NCI-H2081 (cell line): ENCODE results near the gene STK32C.
"Not testable (repeated sequence)": the region's sequence is repeated elsewhere in the genome, so short reads cannot be mapped to it uniquely, and the experiment has no call there.

ENCODE experiments used
- DNase-seq, 2 experiments: peaks; one replicate each; lab custom pipeline; 2025; lab: John Stamatoyannopoulos, UW

STK32C gene

DNA sequence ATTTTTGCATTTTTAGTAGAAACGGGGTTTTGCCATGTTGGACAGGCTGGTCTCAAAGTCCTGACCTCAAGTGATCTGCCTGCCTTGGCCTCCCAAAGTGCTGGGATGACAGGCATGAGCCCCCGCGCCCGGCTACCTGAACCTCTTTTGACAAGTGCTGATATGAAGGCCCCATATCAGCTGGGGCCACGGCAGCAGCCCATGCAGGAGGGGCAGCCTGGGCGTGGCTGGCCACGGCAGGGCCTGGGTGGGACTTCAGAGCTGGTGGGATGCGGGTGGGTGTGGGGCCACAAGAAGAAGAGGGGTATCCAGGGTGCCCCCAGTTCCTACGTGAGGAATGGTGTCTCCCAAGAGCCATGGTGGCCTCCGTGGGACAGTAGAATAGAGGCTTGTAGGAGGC, 31.1 kb upstream of the STK32C start:
- no peak for DNase-seq

DNA sequence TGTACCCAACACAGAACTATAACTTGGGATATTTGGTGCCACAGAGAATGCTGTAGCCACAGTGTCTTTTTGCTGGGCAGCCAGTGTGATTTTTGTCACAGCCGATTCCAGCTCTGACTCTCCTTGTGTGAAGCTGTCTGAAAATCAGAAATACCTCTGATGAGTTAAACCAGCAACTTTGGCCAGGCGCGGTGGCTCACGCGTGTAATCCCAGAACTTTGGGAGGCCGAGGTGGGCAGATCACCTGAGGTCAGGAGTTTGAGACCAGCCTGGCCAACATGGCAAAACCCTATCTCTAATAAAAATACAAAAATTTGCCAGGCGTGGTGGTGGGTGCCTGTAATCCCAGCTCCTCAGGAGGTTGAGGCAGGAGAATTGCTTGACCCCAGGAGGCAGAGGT, 30.1 kb upstream of the STK32C start:
- not testable (repeated sequence) for DNase-seq

DNA sequence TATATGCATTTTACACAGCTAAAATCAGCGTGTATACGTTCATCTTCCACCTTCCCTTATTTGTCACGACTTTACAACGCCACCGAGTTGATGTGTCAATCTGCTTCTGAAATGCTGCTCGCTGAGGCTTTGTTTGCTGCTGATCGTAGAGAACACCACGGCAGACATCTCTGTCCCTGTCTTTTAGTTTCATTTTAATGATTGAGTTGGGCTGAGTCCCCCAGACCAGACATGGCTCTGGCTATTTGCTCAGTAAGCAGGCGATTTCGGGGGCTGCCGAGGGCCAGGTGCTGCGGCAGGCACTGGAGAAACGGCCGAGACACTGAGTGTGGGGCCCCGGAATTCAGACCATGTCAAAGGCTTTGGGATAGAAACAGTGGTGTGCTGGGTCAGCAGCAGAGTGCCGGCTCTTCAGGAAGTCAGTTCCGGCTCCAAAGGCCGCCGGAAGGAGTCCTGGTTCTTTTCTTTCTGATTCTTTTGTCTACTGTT, 29.2 kb upstream of the STK32C start:
- no peak for DNase-seq

DNA sequence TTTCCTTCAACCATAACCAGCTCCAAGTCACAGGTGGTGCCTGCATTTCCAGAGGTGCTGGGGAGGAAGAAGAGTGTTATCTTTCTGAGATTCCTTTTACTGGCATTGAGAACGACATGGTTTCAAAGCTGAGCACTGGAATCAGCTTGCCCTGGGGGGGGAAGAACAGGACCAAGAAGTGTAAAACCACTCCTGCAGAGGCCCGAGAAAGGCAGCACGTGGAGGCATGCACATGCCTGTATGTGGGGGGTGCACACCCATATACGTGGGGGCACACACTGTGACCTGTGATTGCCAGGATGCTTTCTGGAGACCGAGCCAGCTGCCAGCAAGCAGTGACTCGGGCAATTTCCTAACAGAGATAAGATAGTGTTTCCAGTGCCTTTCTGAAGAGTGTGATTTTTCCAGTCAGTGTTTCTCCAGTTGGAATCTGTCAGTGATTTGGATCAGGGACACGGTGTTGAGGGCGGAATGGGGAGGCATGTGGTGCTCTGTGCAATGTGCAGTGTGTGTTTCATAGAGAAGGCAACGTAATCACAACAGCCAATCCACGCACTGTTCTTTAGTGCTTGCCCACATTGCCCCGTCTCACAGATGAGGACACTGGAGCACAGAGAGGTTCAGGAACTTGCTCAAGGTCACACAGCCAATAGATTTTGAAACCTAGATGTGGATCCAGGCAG, 28.5 kb upstream of the STK32C start:
- no peak for DNase-seq

DNA sequence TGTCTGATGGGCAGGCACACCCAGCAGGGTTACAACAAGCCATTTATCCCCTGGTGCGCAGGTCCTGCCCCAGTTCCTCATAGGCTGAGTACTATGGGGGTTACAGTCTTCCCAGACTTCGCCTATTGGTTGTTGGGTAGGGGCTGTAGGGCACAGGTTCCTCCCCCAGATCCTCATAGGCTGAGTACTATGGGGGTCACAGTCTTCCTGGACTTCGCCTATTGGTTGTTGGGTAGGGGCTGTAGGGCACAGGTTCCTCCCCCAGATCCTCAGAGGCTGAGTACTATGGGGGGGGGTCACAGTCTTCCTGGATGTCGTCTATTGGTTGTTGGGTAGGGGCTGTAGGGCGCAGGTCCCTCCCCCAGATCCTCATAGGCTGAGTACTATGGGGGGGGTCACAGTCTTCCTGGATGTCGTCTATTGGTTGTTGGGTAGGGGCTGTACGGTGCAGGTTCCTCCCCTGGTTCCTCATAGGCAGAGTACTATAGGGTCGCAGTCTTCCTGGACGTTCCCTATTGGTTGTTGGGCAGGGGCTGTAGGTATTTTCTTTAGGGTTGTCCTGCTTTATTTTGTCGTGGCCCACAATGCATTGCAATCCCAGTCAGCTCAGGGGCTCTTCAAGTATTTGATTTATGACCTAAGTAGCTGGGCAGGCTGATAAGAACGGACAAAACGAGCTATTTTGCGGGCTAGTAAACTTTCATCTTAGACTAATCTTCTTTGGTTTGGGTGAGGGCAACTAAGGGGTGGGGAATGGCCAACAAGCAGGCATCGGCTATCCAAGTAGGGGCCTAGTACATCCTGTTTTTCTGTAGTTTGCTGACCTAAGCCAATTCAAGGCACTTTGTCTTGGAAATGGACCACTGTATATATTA, 27.7 kb upstream of the STK32C start:
- DNase-seq: no peak

DNA sequence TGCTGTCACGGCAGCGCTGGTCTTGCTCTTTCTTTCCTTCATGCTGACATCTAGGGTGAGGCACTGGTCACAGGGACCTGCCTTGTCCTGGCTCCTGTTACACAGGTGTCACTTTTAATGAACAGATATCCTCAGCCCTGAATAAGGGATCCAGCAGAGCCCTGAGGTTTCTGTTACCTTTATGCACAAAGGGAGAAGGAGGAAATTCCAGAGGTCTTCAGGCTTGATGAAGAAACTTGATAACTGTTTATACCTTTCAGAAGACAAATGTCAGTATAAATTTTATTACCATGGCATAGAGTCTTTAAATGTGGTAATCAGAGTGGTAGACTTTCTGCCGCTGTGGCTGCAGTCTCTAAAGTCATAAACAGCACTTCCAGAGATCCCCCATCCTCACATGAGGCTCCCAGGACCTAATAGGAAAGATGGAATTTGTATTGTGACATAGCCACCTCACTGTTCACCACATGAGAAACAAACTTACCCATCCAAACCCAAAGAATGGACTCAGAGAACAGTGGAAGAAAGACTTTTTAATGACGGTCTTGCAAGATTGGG, 27.0 kb upstream of the STK32C start:
- DNase-seq: no peak

DNA sequence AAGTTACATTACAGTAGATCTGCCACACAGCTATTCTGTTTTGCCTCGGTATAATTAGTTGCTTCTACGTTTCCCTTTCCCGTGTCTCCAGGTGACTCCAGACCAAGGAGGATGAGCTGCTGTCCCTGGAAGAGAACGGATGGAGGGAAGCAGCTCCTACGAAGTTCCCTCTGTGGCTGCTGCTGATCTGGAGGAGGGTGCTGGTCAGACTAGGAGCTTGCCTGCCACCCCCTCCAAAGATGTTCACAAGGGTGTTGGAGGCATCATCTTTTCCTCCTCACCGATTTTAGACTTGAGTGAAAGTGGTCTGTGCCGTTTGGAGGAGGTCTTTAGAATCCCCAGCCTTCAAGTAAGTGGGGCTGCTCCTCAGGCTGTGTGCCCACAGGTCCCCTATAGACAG, 25.6 kb upstream of the STK32C start:
- DNase-seq: no peak

DNA sequence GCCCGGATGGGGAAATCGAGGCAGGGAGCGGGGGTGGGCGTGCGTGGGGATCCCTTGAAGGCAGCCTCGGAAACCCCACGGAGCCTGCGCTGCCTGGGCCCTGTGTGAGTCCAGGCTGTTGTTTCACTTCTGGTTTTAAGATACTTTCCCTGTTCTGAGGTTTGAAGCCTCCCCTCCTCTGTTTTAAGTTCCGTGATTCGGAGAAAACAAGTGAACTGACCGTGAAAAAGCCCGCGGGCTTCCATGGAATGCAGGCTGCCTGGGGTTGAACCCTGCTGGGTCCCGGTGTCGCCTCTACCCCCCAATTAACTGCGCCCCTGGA, 24.6 kb upstream of the STK32C start:
- DNase-seq: no peak

DNA sequence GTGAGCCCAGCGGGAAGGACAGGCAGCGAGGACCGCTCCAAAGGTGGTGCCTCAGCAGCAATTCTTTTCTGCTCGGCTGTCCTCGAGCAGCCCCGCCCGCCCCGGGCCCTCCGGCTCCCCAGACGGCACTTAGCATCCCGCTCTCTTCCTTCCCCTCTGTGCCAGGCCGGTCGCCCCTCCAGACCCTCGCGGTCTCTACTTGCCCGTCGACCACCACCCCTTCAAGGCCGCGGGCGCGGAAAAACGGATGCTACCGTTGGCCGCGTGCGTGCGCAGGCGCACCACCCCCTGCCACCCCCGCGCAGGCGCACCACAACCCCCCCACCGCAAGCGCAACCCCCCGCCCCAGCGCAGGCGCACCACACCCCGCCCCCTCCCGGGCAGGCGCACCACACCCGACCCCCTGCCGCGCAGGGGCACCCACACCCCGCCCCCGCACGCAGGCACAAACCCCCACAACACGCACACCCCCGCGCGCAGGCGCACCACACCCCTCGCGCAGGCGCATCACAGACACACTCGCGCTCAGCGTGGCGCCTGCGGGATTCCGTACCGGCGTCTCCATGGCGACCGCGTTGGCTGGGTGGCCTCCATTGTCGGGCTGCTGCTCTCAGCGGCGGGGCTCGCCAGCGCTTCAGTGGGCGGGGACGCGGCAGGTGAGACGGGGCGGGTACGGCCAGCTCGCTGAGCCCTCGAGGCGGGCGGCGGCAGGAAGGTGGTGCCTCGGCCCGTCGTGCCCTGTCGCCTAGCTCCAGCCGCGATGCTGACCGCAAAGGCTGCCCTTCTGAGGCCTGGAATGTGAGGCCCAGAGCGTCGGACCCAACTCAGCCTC, 24.1 kb upstream of the STK32C start, which contains the start of gene LRRC27:
Gene LRRC27, plus strand, starts transcription at position 593 of the 832 bp plus-strand sequence. CDS start 1,332 bp downstream, outside the sequence.
- peak; percentile 93 to 95 for DNase-seq

DNA sequence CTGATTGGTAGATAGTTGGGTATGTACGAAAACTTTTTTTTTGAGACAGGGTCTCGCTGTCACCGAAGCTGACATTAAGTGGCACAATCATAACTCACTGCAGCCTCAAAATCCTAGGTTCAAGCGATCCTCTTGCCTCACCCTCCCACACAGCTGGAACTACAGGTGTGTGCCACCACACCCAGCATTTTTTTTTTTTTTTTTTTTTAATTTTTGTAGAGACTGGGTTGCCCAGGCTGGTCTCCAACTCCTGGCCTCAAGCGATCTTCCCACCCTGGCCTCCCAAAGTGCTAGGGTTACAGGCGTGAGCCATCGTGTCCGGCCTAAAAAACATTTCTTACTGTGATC, 22.7 kb upstream of the STK32C start:
- DNase-seq: no peak

DNA sequence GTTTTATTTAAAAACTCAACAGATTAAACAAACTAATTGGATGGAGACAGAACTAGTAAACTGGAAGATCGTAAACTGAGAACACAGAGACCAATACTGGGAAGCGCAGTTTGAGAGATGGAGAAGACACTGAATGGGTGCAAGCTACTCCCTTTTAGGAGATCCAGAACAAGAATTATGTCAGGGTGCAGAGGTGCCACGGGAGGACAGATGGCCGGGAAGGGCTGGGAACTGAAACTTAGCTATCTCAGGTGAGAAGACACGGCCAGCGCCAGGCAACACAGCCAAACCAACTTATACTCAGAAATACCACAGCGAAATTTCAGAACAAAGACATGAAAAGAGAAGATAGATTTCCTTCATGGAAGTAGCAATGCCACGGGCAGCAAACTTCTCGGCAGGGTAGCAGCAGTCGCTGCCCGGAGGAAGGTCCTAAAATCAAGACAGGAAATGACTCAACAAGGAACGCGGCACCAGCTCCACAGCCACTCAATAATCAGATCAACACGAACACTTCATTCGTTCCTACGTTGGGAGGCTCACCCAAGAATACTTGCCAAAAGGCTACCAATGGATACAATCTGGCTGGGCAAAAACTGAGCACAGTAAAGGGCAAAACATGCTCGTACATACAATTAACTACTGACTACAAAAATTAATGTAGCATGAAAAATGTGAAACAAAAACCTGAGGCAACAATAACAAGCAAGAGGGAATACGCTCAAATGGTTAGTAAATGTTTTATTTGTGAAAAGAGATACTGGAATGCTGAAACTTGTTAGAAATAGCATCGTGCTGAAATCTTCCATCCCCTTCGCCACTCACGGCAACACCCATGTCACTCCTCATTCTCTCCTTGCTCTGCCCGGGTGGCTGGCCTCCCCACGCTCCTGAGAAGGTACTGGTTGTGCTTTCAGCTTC, 22.1 kb upstream of the STK32C start:
- DNase-seq: peak in 1 of 2 experiments; percentile 14

DNA sequence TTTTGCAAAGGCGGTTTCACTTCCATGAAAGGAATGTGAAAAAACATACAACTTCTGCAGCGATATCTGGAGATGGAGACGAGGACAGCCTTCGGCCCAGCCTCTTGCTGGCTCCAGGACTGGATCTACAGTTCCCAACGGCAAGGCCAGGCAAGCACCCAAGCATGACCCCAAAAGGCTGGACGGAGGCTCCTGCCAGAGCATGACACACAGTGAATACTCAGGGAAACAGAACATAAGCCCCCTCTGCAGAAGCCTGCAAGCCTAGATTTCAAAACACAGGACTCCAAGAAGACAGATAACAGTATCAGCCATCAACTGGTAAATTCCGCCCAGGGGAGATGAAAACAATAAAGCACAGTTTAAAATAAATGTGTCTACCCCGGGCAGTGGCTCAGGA, 21.0 kb upstream of the STK32C start:
- no peak for DNase-seq

DNA sequence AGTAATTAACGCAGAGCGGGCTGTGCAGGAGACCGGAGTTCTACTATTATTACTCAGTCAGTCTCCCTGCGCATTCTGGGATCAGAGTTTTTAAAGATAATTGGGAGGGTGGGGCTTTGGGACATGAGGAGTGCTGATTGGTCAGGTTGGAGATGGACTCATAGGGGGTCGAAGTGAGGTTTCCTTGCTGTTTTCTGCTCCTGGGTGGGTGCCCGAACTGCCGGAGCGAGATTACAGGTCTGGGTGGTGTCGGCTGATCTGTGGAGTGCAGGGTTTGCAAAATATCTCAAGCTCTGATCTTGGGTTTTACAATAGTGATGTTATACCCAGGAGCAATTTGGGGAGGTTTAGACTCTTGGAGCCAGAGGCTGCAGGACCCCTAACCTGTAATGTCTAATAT, 20.4 kb upstream of the STK32C start:
- no peak for DNase-seq

DNA sequence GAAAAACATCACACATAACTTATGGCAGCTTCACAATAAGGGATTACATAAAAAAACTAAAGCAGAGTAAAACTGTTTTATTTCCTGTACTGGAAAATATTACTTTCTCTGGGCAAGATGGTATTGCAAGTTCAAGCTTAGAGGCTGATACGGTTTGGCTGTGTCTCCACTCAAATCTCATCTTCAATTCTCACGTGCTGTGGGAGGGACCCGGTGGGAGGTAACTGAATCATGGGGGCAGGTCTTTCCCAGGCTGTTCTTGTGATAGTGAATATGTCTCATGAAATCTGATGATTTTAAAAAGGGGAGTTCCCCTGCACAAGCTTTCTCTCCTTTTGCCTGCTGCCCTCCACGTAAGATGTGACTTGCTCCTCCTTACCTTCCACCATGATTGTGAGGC, 19.2 kb upstream of the STK32C start:
- no peak for DNase-seq

DNA sequence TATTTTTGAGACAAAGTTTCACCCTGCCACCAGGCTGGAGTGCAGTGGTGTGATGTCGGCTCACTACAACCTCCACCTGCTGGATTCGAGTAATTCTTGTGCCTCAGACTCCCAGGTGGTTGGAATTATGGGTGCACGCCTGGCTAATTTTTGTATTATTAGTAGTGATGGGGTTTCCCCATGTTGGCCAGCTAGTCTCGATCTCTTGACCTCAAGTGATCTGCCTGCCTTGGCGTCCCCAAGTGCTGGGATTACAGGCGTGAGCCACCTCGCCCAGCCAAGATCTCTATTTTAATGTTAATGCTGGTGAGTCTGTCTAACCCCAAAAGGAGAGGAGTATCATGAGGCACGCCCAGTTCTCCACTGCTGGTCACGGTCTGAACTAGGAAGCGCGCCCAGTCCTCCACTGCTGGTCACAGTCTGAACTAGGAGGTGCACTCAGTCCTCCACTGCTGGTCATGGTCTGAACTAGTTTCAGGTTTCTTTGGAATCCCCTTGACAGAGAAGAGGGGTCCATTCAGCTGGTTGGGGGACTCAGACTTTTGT, 18.7 kb upstream of the STK32C start:
- DNase-seq: no peak

DNA sequence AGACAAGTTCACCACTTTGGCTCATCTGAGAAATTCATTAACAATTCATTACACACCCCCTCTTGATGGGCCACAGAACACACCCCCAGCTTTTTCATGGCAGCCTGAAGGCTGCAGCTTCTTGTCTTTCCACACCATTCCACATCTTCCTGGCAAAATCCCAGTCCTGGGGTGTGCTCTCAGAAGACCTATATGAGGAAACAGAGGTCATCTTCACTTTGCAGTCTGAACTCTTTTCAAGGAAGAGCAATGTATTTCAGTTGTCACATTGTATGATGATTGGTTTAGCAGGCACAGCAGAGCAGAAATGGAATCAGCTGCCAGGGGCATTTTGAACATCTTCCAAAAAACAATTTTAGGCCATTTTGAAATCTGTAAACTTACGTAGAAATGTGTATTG, 16.4 kb upstream of the STK32C start:
- DNase-seq: no peak

DNA sequence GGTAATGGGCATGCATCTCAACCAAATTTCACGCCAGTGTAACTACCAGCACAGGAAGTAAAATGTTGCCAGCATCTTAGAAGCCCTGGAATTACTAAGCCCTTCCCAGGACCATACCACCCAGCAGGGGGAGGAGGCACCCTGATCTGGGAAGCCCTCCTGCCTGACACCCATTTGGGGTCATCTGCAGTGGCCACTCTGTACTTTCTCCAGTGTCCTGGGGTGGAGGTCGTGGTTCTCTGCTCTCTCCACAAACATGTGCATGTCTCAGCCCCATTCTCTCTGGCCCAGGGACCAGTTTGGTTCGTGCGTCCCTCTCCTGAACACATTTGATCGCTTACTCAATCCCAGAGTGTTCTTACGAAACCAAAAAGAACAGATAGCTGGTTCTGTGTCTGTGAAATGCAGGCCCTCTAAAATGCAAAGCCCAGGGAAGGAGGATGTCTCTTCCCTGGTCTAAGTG, 14.9 kb upstream of the STK32C start:
- DNase-seq: no peak

DNA sequence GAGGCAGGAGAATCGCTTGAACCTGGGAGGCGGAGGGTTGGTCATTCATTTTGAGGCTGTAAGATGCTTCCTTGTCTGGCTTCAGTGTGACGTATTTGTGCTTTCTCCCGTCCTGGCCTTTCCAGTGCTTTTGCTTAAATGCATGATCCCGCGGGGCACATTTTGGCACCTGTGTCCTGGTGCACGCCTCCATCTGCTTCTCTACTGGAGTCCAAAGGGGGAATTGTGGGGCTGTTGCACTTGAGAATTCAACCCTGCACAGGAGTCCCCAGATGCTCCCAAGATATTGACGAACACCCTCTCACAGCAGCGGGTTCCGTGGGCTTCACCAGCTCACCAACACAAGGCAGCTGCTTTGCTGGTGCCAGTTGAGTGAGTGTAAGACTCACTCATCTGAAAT, 14.0 kb upstream of the STK32C start:
- DNase-seq: no peak

DNA sequence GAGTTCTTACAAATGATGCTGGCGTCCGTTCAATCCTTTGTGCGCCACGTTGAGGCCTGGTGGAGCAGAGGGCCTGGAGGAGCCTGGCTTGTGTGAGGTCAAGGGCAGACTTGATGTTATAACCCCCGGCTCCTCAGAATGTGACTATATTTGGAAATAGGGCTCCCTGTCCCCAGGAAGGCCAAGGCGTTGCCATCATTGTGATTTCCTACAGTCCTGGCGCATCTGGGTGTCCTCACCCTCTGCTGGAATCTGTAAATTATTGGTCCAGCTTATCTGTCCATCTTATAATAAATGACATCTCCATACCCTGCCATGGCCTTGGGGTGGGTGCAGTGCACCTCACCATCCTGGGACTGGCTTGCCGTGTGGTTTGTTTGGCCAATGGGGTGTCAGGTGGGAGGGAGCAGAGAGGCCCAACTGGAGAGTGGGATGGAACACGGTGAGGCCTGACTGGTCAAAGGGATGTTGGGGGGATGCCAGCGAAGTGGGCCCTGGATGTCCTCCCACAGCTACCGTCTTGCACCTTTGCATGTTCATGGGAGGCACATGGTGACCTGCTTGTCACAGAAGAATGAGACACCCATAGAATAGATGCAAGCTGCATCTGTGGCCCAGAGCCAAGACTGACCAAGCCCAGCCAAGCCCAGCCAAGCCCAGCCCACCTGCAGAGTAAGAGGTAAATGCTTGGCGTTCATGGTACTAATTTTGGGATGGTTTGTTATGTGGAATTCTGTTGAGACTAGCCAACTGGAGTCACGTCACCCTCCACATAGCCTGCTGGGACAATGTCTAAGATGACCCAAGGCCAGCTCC, 13.1 kb upstream of the STK32C start:
- no peak for DNase-seq
